Activated CD4-positive, alpha-beta T cell treated with anti-CD3 and anti-CD28 coated beads, Interleukin-2, amount 50 U/mL, for 4 hours (primary cell): ENCODE data around the gene ANGPTL7.
"Not testable (repeated sequence)": the region's sequence is repeated elsewhere in the genome, so short reads cannot be mapped to it uniquely, and the experiment has no call there.

Source experiments
- DNase-seq, 2 experiments: peaks; one replicate each; pipeline ENCODE4 v3.0.0-alpha.2; 2020

Gene ANGPTL7

GRCh38 chr1:11174261-11174942, 14.8 kb upstream of the ANGPTL7 start:
- no peak for DNase-seq

GRCh38 chr1:11175461-11175860, 13.7 kb upstream of the ANGPTL7 start:
- no peak for DNase-seq

- no peak for DNase-seq
These were observed 13.0 kb upstream of the ANGPTL7 start for GRCh38 chr1:11176081-11176706.

GRCh38 chr1:11178021-11179015, 10.8 kb upstream of the ANGPTL7 start:
- no peak for DNase-seq

- no peak for DNase-seq
These were observed 10.0 kb upstream of the ANGPTL7 start for GRCh38 chr1:11179125-11179524.

GRCh38 chr1:11179749-11180148, 9.4 kb upstream of the ANGPTL7 start:
- DNase-seq: not testable (repeated sequence)

- no peak for DNase-seq
These were observed 8.8 kb upstream of the ANGPTL7 start for GRCh38 chr1:11180342-11180744.

GRCh38 chr1:11182884-11183283, 6.3 kb upstream of the ANGPTL7 start:
- DNase-seq: no peak

- DNase-seq: no peak
These were observed 4.2 kb upstream of the ANGPTL7 start for GRCh38 chr1:11184973-11185372.

GRCh38 chr1:11187000-11187399, 2.2 kb upstream of the ANGPTL7 start:
- DNase-seq: no peak

GRCh38 chr1:11187494-11187893, 1.7 kb upstream of the ANGPTL7 start:
- no peak for DNase-seq

GRCh38 chr1:11187931-11188330, 1.2 kb upstream of the ANGPTL7 start:
- no peak for DNase-seq

- DNase-seq: no peak
These were observed 774 bp upstream of the ANGPTL7 start for GRCh38 chr1:11188381-11188780.

GRCh38 chr1:11193376-11193775, 4.2 kb downstream of the ANGPTL7 start:
- DNase-seq: no peak

GRCh38 chr1:11194407-11195176, 5.4 kb downstream of the ANGPTL7 start:
- no peak for DNase-seq

GRCh38 chr1:11196945-11197344, 7.8 kb downstream of the ANGPTL7 start:
- no peak for DNase-seq

GRCh38 chr1:11197359-11197758, 8.2 kb downstream of the ANGPTL7 start:
- no peak for DNase-seq

- DNase-seq: no peak
These were observed 9.1 kb downstream of the ANGPTL7 start for GRCh38 chr1:11198257-11198656.

- no peak for DNase-seq
These were observed 9.9 kb downstream of the ANGPTL7 start for GRCh38 chr1:11198851-11199594.

GRCh38 chr1:11204396-11205190, 15.4 kb downstream of the ANGPTL7 start:
- no peak for DNase-seq
